GM21423 (cell line): ENCODE results near the gene SCO2.

ENCODE experiments used
- ATAC-seq: cut with Tn5 transposase; IDR thresholded peaks from one replicate; pipeline ENCODE4 v1.9.1; 2021; ENCODE audit warnings: mild to moderate bottlenecking, moderate library complexity; ENCODE audit not compliant: unreplicated experiment

The SCO2 gene

GRCh38 chr22:50532824-50533796 is 7.7 kb upstream of the SCO2 start:
- no peak for ATAC-seq

GRCh38 chr22:50531962-50532674 is 6.7 kb upstream of the SCO2 start:
- no peak for ATAC-seq

GRCh38 chr22:50531546-50531961 is 6.2 kb upstream of the SCO2 start:
- ATAC-seq, result no peak

- ATAC-seq, result peak; percentile 25
These were observed 5.6 kb upstream of the SCO2 start for GRCh38 chr22:50530877-50531545.

GRCh38 chr22:50530580-50530876 is 5.1 kb upstream of the SCO2 start:
- no peak for ATAC-seq

GRCh38 chr22:50529897-50530579 is 4.6 kb upstream of the SCO2 start, which contains the start of gene TYMP:
TYMP (minus strand) TSS chr22:50530012; CDS start chr22:50529709, 303 bp downstream.
- ATAC-seq, result no peak

GRCh38 chr22:50529416-50529896 is 4.1 kb upstream of the SCO2 start:
- ATAC-seq, result no peak

GRCh38 chr22:50528682-50529415 is 3.5 kb upstream of the SCO2 start:
- ATAC-seq, result no peak

GRCh38 chr22:50527921-50528681 is 2.7 kb upstream of the SCO2 start:
- ATAC-seq, result no peak

GRCh38 chr22:50526834-50527801 is 1.7 kb upstream of the SCO2 start:
- ATAC-seq, result no peak

- ATAC-seq, result peak; percentile 22
These were observed 873 bp upstream of the SCO2 start for GRCh38 chr22:50526108-50526833.

GRCh38 chr22:50525858-50526107 is 385 bp upstream of the SCO2 start:
- ATAC-seq, result no peak

- ATAC-seq, result no peak
These were observed 708 bp downstream of the SCO2 start for GRCh38 chr22:50524676-50525103.

- ATAC-seq, result no peak
These were observed 1.4 kb downstream of the SCO2 start for GRCh38 chr22:50523806-50524675.

GRCh38 chr22:50523458-50523805 is 2.0 kb downstream of the SCO2 start:
- no peak for ATAC-seq

GRCh38 chr22:50522806-50523438 is 2.5 kb downstream of the SCO2 start:
- no peak for ATAC-seq
